Measurements from ENCODE around the gene CABP4. TPM values are rescaled to one million over a fixed set of nuclear protein-coding genes. Genes with fewer than 3 reads are reported as not detected.

The CABP4 gene
- total RNA-seq, 1 donor from 2014 or later: 0.98 TPM

DNA sequence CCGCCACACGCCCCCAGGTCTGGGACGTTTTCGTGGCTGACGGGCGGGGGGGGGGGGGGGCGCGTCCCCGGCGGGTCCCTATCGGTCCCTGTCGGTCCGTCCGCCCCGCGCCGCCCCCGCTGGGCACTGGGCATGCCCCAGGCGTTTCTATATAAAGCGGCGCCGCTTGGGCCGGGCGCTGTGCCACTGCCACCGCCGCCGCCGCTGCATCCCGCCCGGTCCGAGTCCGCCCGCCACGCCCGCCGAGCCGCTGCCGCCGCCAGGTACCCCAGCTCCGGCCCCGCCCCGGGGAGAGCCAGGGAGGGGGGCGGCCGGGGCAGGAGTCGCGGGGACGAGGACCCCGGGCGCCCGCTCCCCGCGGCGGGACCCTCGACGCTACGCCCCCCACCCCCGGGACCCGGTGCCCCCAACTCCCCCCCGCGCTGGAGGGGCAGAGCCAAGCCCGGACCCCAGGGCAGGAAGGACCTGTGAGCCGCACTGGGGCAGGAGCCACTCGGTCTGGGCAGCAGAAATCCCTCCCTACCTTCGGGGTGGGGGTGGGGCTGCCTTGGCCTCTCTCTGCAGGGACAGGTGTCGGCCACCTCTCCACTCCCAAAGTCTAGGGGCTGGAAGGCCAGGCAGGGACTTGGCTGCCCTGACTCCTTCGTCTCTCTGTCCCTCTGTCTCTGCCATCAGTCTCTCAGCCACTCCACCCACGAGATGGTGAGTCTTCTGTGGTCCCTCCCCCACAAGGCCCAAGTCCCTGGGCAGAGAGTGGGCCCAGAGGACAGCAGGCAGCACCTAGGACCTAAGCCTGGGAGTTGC, 39.5 kb upstream of the CABP4 start, which contains the start of gene CARNS1:
TSS of gene CARNS1 (plus strand) at position 178 of the 804 bp plus-strand sequence. CDS start at position 700, 522 bp downstream.
- intact Hi-C loops (cut with DNase I): no loop called here
- peak within 1 kb of the TSS; percentile 33 for H3K27ac ChIP-seq
- no peaks in the 10 kb centered on the region for H3K36me3 ChIP-seq
- H3K27me3 ChIP-seq: peaks cover 5% of the 10 kb centered on the region
- H3K4me1 ChIP-seq: peaks cover 57% of the 10 kb centered on the region
- H3K4me3 ChIP-seq: peak within 1 kb of the TSS; percentile 29 to 46
- no peaks in the 10 kb centered on the region for H3K9me3 ChIP-seq
- DNase-seq (ENCODE audit: extremely low spot score in 2 of 2): no peak
- TF ChIP-seq POLR2AphosphoS5 (IDR thresholded peaks at IDR 0.05; ENCODE audit: insufficient read depth in 1 of 2, low read depth in 1 of 2): no peak
- TF ChIP-seq, protein P1, sequence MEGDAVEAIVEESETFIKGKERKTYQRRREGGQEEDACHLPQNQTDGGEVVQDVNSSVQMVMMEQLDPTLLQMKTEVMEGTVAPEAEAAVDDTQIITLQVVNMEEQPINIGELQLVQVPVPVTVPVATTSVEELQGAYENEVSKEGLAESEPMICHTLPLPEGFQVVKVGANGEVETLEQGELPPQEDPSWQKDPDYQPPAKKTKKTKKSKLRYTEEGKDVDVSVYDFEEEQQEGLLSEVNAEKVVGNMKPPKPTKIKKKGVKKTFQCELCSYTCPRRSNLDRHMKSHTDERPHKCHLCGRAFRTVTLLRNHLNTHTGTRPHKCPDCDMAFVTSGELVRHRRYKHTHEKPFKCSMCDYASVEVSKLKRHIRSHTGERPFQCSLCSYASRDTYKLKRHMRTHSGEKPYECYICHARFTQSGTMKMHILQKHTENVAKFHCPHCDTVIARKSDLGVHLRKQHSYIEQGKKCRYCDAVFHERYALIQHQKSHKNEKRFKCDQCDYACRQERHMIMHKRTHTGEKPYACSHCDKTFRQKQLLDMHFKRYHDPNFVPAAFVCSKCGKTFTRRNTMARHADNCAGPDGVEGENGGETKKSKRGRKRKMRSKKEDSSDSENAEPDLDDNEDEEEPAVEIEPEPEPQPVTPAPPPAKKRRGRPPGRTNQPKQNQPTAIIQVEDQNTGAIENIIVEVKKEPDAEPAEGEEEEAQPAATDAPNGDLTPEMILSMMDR (IDR thresholded peaks at IDR 0.05): no peak
- TF ChIP-seq POLR2A (IDR thresholded peaks at IDR 0.05): no peak

GRCh38 chr11:67416416-67417335, 38.5 kb upstream of the CABP4 start:
- Histone ChIP-seq H3K4me3 (no peak overlapping the region), H3K9me3 (no peaks in the 10 kb centered on the region), H3K27me3 (peaks cover 5% of the 10 kb centered on the region), H3K4me1 (peaks cover 62% of the 10 kb centered on the region), H3K27ac (peak overlapping the region; percentile 33), H3K36me3 (no peaks in the 10 kb centered on the region)
- intact Hi-C loops (cut with DNase I): no loop called here
- no peak for DNase-seq (ENCODE audit: extremely low spot score in 2 of 2)
- TF ChIP-seq POLR2AphosphoS5 (IDR thresholded peaks at IDR 0.05; ENCODE audit: insufficient read depth in 1 of 2, low read depth in 1 of 2) (no peak), POLR2A (IDR thresholded peaks at IDR 0.05) (no peak)
- TF ChIP-seq, protein P1 (IDR thresholded peaks at IDR 0.05): no peak

DNA sequence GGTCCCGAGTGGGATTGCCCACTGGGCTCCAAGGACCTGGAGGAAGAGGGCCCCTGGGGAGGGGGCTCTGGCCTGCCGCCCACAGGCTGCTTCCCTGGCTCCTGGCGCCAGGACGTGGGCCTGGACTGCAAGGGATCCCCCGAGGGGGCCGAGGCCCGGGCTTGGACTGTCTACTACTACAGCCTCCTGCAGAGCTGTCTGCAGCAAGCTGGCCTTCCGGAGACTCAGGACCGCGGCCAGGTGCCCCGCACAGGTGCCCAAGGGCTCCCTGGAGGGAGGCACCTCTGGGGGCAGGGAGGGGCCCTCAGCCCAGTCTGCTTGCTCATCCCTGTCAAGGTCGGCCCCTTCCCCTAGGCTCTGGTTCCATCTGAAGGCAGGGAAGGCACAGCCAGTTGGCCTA, 37.7 kb upstream of the CABP4 start:
- Histone ChIP-seq H3K27ac (peak overlapping the region; percentile 27), H3K27me3 (peaks cover 5% of the 10 kb centered on the region), H3K36me3 (no peaks in the 10 kb centered on the region), H3K4me3 (no peak overlapping the region), H3K4me1 (peaks cover 62% of the 10 kb centered on the region), H3K9me3 (no peaks in the 10 kb centered on the region)
- no peak for DNase-seq (ENCODE audit: extremely low spot score in 2 of 2)
- intact Hi-C loops (cut with DNase I): no loop called here
- TF ChIP-seq POLR2AphosphoS5 (IDR thresholded peaks at IDR 0.05; ENCODE audit: insufficient read depth in 1 of 2, low read depth in 1 of 2) (no peak), POLR2A (IDR thresholded peaks at IDR 0.05) (no peak)
- TF ChIP-seq, protein P1 (IDR thresholded peaks at IDR 0.05): no peak

GRCh38 chr11:67418476-67419281, 36.5 kb upstream of the CABP4 start:
- Histone ChIP-seq H3K4me3 (no peak overlapping the region), H3K27ac (no peak overlapping the region), H3K4me1 (peaks cover 62% of the 10 kb centered on the region), H3K27me3 (peaks cover 5% of the 10 kb centered on the region), H3K9me3 (no peaks in the 10 kb centered on the region), H3K36me3 (no peaks in the 10 kb centered on the region)
- TF ChIP-seq, protein P1 (IDR thresholded peaks at IDR 0.05): no peak
- TF ChIP-seq POLR2A (IDR thresholded peaks at IDR 0.05): no peak
- TF ChIP-seq POLR2AphosphoS5 (IDR thresholded peaks at IDR 0.05; ENCODE audit: insufficient read depth in 1 of 2, low read depth in 1 of 2): no peak
- no peak for DNase-seq (ENCODE audit: extremely low spot score in 2 of 2)
- intact Hi-C loops (cut with DNase I): no loop called here
